Renal cortical epithelial cell (primary cell): Measurements from ENCODE around the gene CUX1. TPM values are rescaled to one million over a fixed set of nuclear protein-coding genes. Genes with fewer than 3 reads are reported as not detected.
A peak's percentile ranks its signal among the peaks of the same experiment; 100 is the strongest.

Experiments used
- DNase-seq: peaks from one replicate; pipeline ENCODE4 v3.0.0-alpha.2; 2011; ENCODE audit warnings: low read depth
- total RNA-seq: library from RNA; depleted of rRNA; stranded (reverse); fragments of >200 nt; gene quantifications from 2 replicates; pipeline ENCODE4 v1.2.3, GENCODE V29; 2014

Gene CUX1
- total RNA-seq, 1 donor from 2014 or later, result 139 TPM

GRCh38 chr7:102099474-102099873 lies 282.0 kb downstream of the CUX1 start:
- no peak for DNase-seq

GRCh38 chr7:102101111-102101551 lies 283.7 kb downstream of the CUX1 start:
- no peak for DNase-seq

GRCh38 chr7:102101926-102102325 lies 284.5 kb downstream of the CUX1 start:
- no peak for DNase-seq

GRCh38 chr7:102103027-102103372 lies 285.6 kb downstream of the CUX1 start:
- DNase-seq, result no peak

GRCh38 chr7:102104245-102104644 lies 286.8 kb downstream of the CUX1 start:
- DNase-seq, result no peak

GRCh38 chr7:102106625-102107024 lies 289.2 kb downstream of the CUX1 start:
- DNase-seq, result no peak

- no peak for DNase-seq
Observed at GRCh38 chr7:102107474-102108104, 290.2 kb downstream of the CUX1 start.

GRCh38 chr7:102111061-102112041 lies 293.9 kb downstream of the CUX1 start:
- DNase-seq, result no peak

GRCh38 chr7:102115181-102115580 lies 297.8 kb downstream of the CUX1 start:
- no peak for DNase-seq

GRCh38 chr7:102115931-102116330 lies 298.5 kb downstream of the CUX1 start:
- DNase-seq, result no peak

- no peak for DNase-seq
Observed at GRCh38 chr7:102117743-102118142, 300.3 kb downstream of the CUX1 start.

- DNase-seq, result no peak
Observed at GRCh38 chr7:102119213-102119651, 301.8 kb downstream of the CUX1 start.

GRCh38 chr7:102119925-102120324 lies 302.5 kb downstream of the CUX1 start:
- DNase-seq, result no peak

GRCh38 chr7:102120666-102121195 lies 303.3 kb downstream of the CUX1 start:
- DNase-seq, result no peak

GRCh38 chr7:102122026-102122425 lies 304.6 kb downstream of the CUX1 start:
- peak; percentile 53 for DNase-seq

- peak; percentile 87 for DNase-seq
Observed at GRCh38 chr7:102125127-102125596, 307.7 kb downstream of the CUX1 start.

GRCh38 chr7:102128303-102128702 lies 310.9 kb downstream of the CUX1 start:
- DNase-seq, result no peak

GRCh38 chr7:102129636-102130370 lies 312.4 kb downstream of the CUX1 start:
- DNase-seq, result peak; percentile 61

GRCh38 chr7:102132209-102132752 lies 314.9 kb downstream of the CUX1 start:
- no peak for DNase-seq

GRCh38 chr7:102138676-102139075 lies 321.2 kb downstream of the CUX1 start:
- DNase-seq, result no peak

- DNase-seq, result no peak
Observed at GRCh38 chr7:102140952-102141370, 323.5 kb downstream of the CUX1 start.
